ENCODE data around the gene AGPAT4.
"Not testable (repeated sequence)": the region's sequence is repeated elsewhere in the genome, so short reads cannot be mapped to it uniquely, and the experiment has no call there.

Gene AGPAT4

GRCh38 chr6:161273752-161274487 is at the start of gene AGPAT4:
AGPAT4 (minus strand) TSS chr6:161274061; CDS start chr6:161232213, 41,848 bp downstream.
- DNase-seq = peak; percentile 93 to 96

GRCh38 chr6:161319231-161319630 is 45.4 kb upstream of the AGPAT4 start:
- DNase-seq = no peak

- no peak for DNase-seq
Observed at GRCh38 chr6:161318456-161318855, 44.6 kb upstream of the AGPAT4 start.

GRCh38 chr6:161316531-161316930 is 42.7 kb upstream of the AGPAT4 start:
- DNase-seq = no peak

- DNase-seq = not testable (repeated sequence)
Observed at GRCh38 chr6:161315246-161315917, 41.5 kb upstream of the AGPAT4 start.

- not testable (repeated sequence) for DNase-seq
Observed at GRCh38 chr6:161314541-161315245, 40.8 kb upstream of the AGPAT4 start.

- no peak for DNase-seq
Observed at GRCh38 chr6:161313940-161314509, 40.2 kb upstream of the AGPAT4 start.

GRCh38 chr6:161313475-161313874 is 39.6 kb upstream of the AGPAT4 start:
- not testable (repeated sequence) for DNase-seq

GRCh38 chr6:161309774-161310173 is 35.9 kb upstream of the AGPAT4 start:
- DNase-seq = not testable (repeated sequence)

GRCh38 chr6:161308075-161308655 is 34.3 kb upstream of the AGPAT4 start:
- DNase-seq = no peak

GRCh38 chr6:161305860-161306259 is 32.0 kb upstream of the AGPAT4 start:
- no peak for DNase-seq

- no peak for DNase-seq
Observed at GRCh38 chr6:161303628-161304340, 29.9 kb upstream of the AGPAT4 start.

GRCh38 chr6:161302949-161303348 is 29.1 kb upstream of the AGPAT4 start:
- DNase-seq = no peak

GRCh38 chr6:161301338-161301737 is 27.5 kb upstream of the AGPAT4 start:
- no peak for DNase-seq

GRCh38 chr6:161300823-161301222 is 27.0 kb upstream of the AGPAT4 start:
- DNase-seq = no peak

- DNase-seq = no peak
Observed at GRCh38 chr6:161299726-161300125, 25.9 kb upstream of the AGPAT4 start.

GRCh38 chr6:161295784-161296183 is 21.9 kb upstream of the AGPAT4 start:
- DNase-seq = no peak

GRCh38 chr6:161292650-161293281 is 18.9 kb upstream of the AGPAT4 start:
- DNase-seq = no peak

- DNase-seq = no peak
Observed at GRCh38 chr6:161292145-161292544, 18.3 kb upstream of the AGPAT4 start.

- DNase-seq = no peak
Observed at GRCh38 chr6:161290751-161291150, 16.9 kb upstream of the AGPAT4 start.

GRCh38 chr6:161284653-161285052 is 10.8 kb upstream of the AGPAT4 start:
- no peak for DNase-seq

GRCh38 chr6:161281092-161281491 is 7.2 kb upstream of the AGPAT4 start:
- DNase-seq = no peak
